ENCODE data around the gene TOX3. TPM values are rescaled to one million over a fixed set of nuclear protein-coding genes. Genes with fewer than 3 reads are reported as not detected.

The TOX3 gene
- total and polyA plus RNA-seq, 2 of the 13 experiments (the other 11 are each of a cell fraction or from before 2014, with no cell fraction given), result 14.5 to 98.6 TPM

- intact Hi-C loops (cut with micrococcal nuclease; ENCODE audit: unreplicated experiment), result loop anchor here (1.0 kb wide), 1 partner anchor 10 kb away; no protein-coding TSS in a partner anchor
- TF ChIP-seq ZNF704 (CRISPR knock-in tag; IDR thresholded peaks at IDR 0.05; ENCODE audit: borderline replicate concordance) (no peak), ARHGAP35 (CRISPR knock-in tag; IDR thresholded peaks at IDR 0.05; ENCODE audit: borderline replicate concordance) (no peak), STAG1 (CRISPR knock-in tag; IDR thresholded peaks at IDR 0.05) (peak; percentile 35; the same call in 1 of the 2 replicates), ZNF430 (CRISPR knock-in tag; IDR thresholded peaks at IDR 0.05) (peak; percentile 68; the same call in 1 of the 2 replicates), ZEB1 (IDR thresholded peaks at IDR 0.05; ENCODE audit: insufficient replicate concordance, low read depth) (peak; percentile 74), RBM39 (IDR thresholded peaks at IDR 0.05; ENCODE audit: low read depth, low read length, poor library complexity, severe bottlenecking) (no peak), ZNF407 (CRISPR knock-in tag; IDR thresholded peaks at IDR 0.05; ENCODE audit: not compliant biosample characterization) (no peak), NR2F1 (CRISPR knock-in tag; IDR thresholded peaks at IDR 0.05) (peak; percentile 63 to 71), FOXA3 (CRISPR knock-in tag; IDR thresholded peaks at IDR 0.05) (peak; percentile 98), ZNF382 (CRISPR knock-in tag; IDR thresholded peaks at IDR 0.05; ENCODE audit: borderline replicate concordance) (no peak)
Observed at GRCh38 chr16:52408191-52408845, 138.6 kb downstream of the TOX3 start.

More at GRCh38 chr16:52408191-52408845, 138.6 kb downstream of the TOX3 start:
- no peak overlapping the region; a peak in 1 of 6 replicates for H3K4me3 ChIP-seq (replicated peaks in 1 of 3; ENCODE audit: insufficient read depth in 1 of 3, low read depth in 2 of 3, low read length in 3 of 3)
- FAIRE-seq (peak; percentile 59), DNase-seq (ENCODE audit: low spot score) (peak; percentile 91), ATAC-seq (peak; percentile 91)
- no peak overlapping the region for H2AFZ ChIP-seq (ENCODE audit: low read length)
- ChIA-PET POLR2A (interaction anchor here (0.7 to 2.5 kb wide), 5 partner anchors 10 to 152 kb away, joined by 3 to 21 read pairs (median 3); partner anchors contain the start of gene TOX3), CTCF (ENCODE audit: low intra/inter-chr PET ratio, low total read pairs) (no interaction called here)
- H3K4me2 ChIP-seq (ENCODE audit: low read depth, low read length), result peak overlapping the region; percentile 59
- no peaks in the 10 kb centered on the region for H3K27me3 ChIP-seq (ENCODE audit: control insufficient read depth in 1 of 2, insufficient read depth in 2 of 2, low read length in 2 of 2)
- no peaks in the 10 kb centered on the region for H3K36me3 ChIP-seq (replicated peaks in 1 of 2; ENCODE audit: control insufficient read depth in 1 of 2, insufficient read depth in 2 of 2, low read length in 2 of 2)
- H3K27ac ChIP-seq (ENCODE audit: extremely low read length, insufficient read depth, low read length), result peak overlapping the region; percentile 70
- in situ Hi-C loops (cut with HindIII; ENCODE audit: extremely low pct_ligation_motif_present, low pct_unique_long_range_greater_than_20kb), result no loop called here
- WGBS (ENCODE audit: low lambda C conversion rate), result 0% methylated on average over 1 of the region's 1 CpG
- H4K20me1 ChIP-seq (ENCODE audit: insufficient read depth, low read length), result no peaks in the 10 kb centered on the region
- H3K4me1 ChIP-seq (ENCODE audit: insufficient read depth, low read length), result peaks cover 41% of the 10 kb centered on the region
- no TSS peak for BruUV-seq (replicated peaks)
- no peaks in the 10 kb centered on the region for H3K79me2 ChIP-seq (ENCODE audit: insufficient read depth, low read length)
- H3K9ac ChIP-seq (ENCODE audit: insufficient read depth, low read depth, low read length), result peak overlapping the region; percentile 24
- H3K9me3 ChIP-seq (ENCODE audit: low read length), result no peaks in the 10 kb centered on the region
